Breast epithelium (tissue), 3 donors: ENCODE results near the gene MFSD1.

Experiments used
- POLR2A ChIP-seq: fragments of 450-650 bp; IDR thresholded peaks from one replicate; pipeline ENCODE4 v1.6.1; 2016; ENCODE audit warnings: antibody characterized with exemption, mild to moderate bottlenecking, moderate library complexity
- TF ChIP-seq, protein P1 (sequence below), 3 donors: fragments of 450-650 bp; IDR thresholded peaks; one replicate each; pipeline ENCODE4 v1.5.1; 2016 to 2017; ENCODE audit warnings: antibody characterized with exemption in 3 of 3, mild to moderate bottlenecking in 3 of 3, moderate library complexity in 3 of 3

DNA sequence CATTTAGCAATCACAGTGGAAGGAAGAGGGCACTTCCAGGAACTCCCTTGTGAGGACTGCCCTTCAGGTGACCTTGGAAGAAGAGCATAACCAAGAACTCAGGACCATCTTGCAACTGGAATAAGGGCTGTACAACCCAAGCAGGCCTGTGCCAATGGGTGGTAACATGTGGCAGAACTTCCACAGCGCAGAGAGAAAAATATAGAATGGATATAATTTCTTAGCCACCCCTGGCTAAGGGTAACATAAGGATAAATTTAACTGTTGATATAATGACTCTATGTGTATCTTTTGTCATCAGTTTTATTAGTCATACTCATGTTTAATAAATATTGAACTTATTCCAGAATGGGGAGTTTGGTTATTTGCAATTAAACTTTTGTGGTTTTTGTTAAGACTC lies 13.4 kb upstream of the MFSD1 start:
- no peak for TF ChIP-seq POLR2A
- TF ChIP-seq, protein P1, sequence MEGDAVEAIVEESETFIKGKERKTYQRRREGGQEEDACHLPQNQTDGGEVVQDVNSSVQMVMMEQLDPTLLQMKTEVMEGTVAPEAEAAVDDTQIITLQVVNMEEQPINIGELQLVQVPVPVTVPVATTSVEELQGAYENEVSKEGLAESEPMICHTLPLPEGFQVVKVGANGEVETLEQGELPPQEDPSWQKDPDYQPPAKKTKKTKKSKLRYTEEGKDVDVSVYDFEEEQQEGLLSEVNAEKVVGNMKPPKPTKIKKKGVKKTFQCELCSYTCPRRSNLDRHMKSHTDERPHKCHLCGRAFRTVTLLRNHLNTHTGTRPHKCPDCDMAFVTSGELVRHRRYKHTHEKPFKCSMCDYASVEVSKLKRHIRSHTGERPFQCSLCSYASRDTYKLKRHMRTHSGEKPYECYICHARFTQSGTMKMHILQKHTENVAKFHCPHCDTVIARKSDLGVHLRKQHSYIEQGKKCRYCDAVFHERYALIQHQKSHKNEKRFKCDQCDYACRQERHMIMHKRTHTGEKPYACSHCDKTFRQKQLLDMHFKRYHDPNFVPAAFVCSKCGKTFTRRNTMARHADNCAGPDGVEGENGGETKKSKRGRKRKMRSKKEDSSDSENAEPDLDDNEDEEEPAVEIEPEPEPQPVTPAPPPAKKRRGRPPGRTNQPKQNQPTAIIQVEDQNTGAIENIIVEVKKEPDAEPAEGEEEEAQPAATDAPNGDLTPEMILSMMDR (IDR thresholded peaks at IDR 0.05), result no peak
